Ascending aorta (tissue), 2 donors: Measurements from ENCODE around the gene TPMT. TPM values are rescaled to one million over a fixed set of nuclear protein-coding genes. Genes with fewer than 3 reads are reported as not detected.

Experiments used
- DNase-seq, 2 donors: peaks; one replicate each; pipeline ENCODE4 v3.0.0-alpha.2; 2019; ENCODE audit warnings: low spot score in 2 of 2
- H3K27ac ChIP-seq, 2 donors: fragments of 200-600 bp; sonication (generic); one replicate each; pipeline ENCODE4 v1.5.1; 2016 to 2017; ENCODE audit warnings: mild to moderate bottlenecking in 1 of 2
- H3K27me3 ChIP-seq: fragments of 200-600 bp; sonication (generic); one replicate; pipeline ENCODE4 v1.5.1; 2017
- H3K36me3 ChIP-seq, 2 donors: fragments of 200-600 bp; sonication (generic); one replicate each; pipeline ENCODE4 v1.5.1; 2016
- H3K4me1 ChIP-seq, 2 donors: fragments of 200-600 bp; sonication (generic); one replicate each; pipeline ENCODE4 v1.5.1; 2016 to 2017; ENCODE audit warnings: mild to moderate bottlenecking in 1 of 2
- H3K4me3 ChIP-seq, 2 donors: fragments of 200-600 bp; sonication (generic); one replicate each; pipeline ENCODE4 v1.5.1; 2016 to 2017; ENCODE audit warnings: mild to moderate bottlenecking in 1 of 2
- H3K9me3 ChIP-seq, 2 donors: fragments of 200-600 bp; sonication (generic); one replicate each; pipeline ENCODE4 v1.5.1; 2016
- CTCF ChIP-seq, 3 experiments: fragments of 200-600 bp in 2 of 3; fragments of 450-650 bp in 1 of 3; sonication (generic) in 2 of 3; IDR thresholded peaks; one replicate each; pipeline ENCODE4 v1.5.1; 2016 to 2019; ENCODE audit warnings: antibody characterized with exemption in 3 of 3, mild to moderate bottlenecking in 1 of 3, moderate library complexity in 1 of 3
- intact Hi-C: fragments of 100-400 bp; cut with DNase I; formaldehyde crosslinking; loops from one replicate; pipeline ENCODE4 v1.15.1; 2023
- total RNA-seq: library from RNA; depleted of rRNA; stranded (reverse); fragments of >200 nt; gene quantifications from one replicate; pipeline ENCODE4 v1.1.0, GENCODE V29; 2016

TPMT gene
- total RNA-seq, 1 donor from 2014 or later: 1.6 TPM

- no peak for TF ChIP-seq CTCF (IDR thresholded peaks at IDR 0.05)
- Histone ChIP-seq H3K36me3 (no peaks in the 10 kb centered on the region), H3K27ac (no peak overlapping the region), H3K27me3 (no peaks in the 10 kb centered on the region), H3K4me3 (no peak overlapping the region), H3K4me1 (no peaks in the 10 kb centered on the region), H3K9me3 (no peaks in the 10 kb centered on the region)
- intact Hi-C loops: no loop called here
- no peak for DNase-seq
These were observed 64.5 kb downstream of the TPMT start for GRCh38 chr6:18090349-18090786.

GRCh38 chr6:18088419-18089296 lies 66.2 kb downstream of the TPMT start:
- Histone ChIP-seq H3K36me3 (no peaks in the 10 kb centered on the region), H3K27ac (no peak overlapping the region), H3K4me3 (no peak overlapping the region), H3K9me3 (no peaks in the 10 kb centered on the region), H3K27me3 (no peaks in the 10 kb centered on the region), H3K4me1 (no peaks in the 10 kb centered on the region)
- TF ChIP-seq CTCF (IDR thresholded peaks at IDR 0.05): no peak
- intact Hi-C loops: no loop called here
- DNase-seq: no peak

GRCh38 chr6:18087396-18088165 lies 67.3 kb downstream of the TPMT start:
- DNase-seq: no peak
- Histone ChIP-seq H3K4me3 (no peak overlapping the region), H3K36me3 (no peaks in the 10 kb centered on the region), H3K27me3 (no peaks in the 10 kb centered on the region), H3K27ac (no peak overlapping the region), H3K9me3 (no peaks in the 10 kb centered on the region), H3K4me1 (no peaks in the 10 kb centered on the region)
- no peak for TF ChIP-seq CTCF (IDR thresholded peaks at IDR 0.05)
- intact Hi-C loops: no loop called here

GRCh38 chr6:18081025-18081668 lies 73.7 kb downstream of the TPMT start:
- Histone ChIP-seq H3K9me3 (no peaks in the 10 kb centered on the region), H3K27me3 (no peaks in the 10 kb centered on the region), H3K4me1 (no peaks in the 10 kb centered on the region), H3K27ac (no peak overlapping the region), H3K36me3 (no peaks in the 10 kb centered on the region), H3K4me3 (no peak overlapping the region)
- intact Hi-C loops: no loop called here
- DNase-seq: no peak
- no peak for TF ChIP-seq CTCF (IDR thresholded peaks at IDR 0.05)

- no peaks in the 10 kb centered on the region for H3K27me3 ChIP-seq
- H3K9me3 ChIP-seq: no peaks in the 10 kb centered on the region
- no peak overlapping the region for H3K27ac ChIP-seq
- no peaks in the 10 kb centered on the region for H3K36me3 ChIP-seq
- no peak for DNase-seq
- TF ChIP-seq CTCF (IDR thresholded peaks at IDR 0.05): no peak
- H3K4me3 ChIP-seq: no peak overlapping the region
- no peaks in the 10 kb centered on the region for H3K4me1 ChIP-seq
- intact Hi-C loops: no loop called here
These were observed 74.3 kb downstream of the TPMT start for GRCh38 chr6:18080544-18080943.
